Measurements from ENCODE around the gene SRD5A1.
A peak's percentile ranks its signal among the peaks of the same experiment; 100 is the strongest.

GRCh38 chr5:6633469-6634245 lies 417 bp downstream of the SRD5A1 start:
- TF ChIP-seq CBX8 (IDR thresholded peaks at IDR 0.05) (no peak), MYC (IDR thresholded peaks at IDR 0.05; ENCODE audit: borderline replicate concordance, low read length) (no peak), ZSCAN20 (CRISPR knock-in tag; IDR thresholded peaks at IDR 0.05) (no peak), POLR2A (IDR thresholded peaks at IDR 0.05; ENCODE audit: low read length) (peak; percentile 31; the same call in 1 of the 2 replicates), MAX (IDR thresholded peaks at IDR 0.05) (no peak), TP53 (CRISPR knock-in tag; IDR thresholded peaks at IDR 0.05) (no peak), CEBPB (IDR thresholded peaks at IDR 0.05) (no peak), RFX5 (IDR thresholded peaks at IDR 0.05) (no peak)
- TF ChIP-seq, protein P1, sequence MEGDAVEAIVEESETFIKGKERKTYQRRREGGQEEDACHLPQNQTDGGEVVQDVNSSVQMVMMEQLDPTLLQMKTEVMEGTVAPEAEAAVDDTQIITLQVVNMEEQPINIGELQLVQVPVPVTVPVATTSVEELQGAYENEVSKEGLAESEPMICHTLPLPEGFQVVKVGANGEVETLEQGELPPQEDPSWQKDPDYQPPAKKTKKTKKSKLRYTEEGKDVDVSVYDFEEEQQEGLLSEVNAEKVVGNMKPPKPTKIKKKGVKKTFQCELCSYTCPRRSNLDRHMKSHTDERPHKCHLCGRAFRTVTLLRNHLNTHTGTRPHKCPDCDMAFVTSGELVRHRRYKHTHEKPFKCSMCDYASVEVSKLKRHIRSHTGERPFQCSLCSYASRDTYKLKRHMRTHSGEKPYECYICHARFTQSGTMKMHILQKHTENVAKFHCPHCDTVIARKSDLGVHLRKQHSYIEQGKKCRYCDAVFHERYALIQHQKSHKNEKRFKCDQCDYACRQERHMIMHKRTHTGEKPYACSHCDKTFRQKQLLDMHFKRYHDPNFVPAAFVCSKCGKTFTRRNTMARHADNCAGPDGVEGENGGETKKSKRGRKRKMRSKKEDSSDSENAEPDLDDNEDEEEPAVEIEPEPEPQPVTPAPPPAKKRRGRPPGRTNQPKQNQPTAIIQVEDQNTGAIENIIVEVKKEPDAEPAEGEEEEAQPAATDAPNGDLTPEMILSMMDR (IDR thresholded peaks at IDR 0.05) = no peak

Measured in A549 (cell line).